IPS-18a (cell line): ENCODE data around the gene CIDEB.

Experiments
- H3K27ac ChIP-seq: one replicate; pipeline ENCODE4 v1.5.1; 2013; ENCODE audit warnings: low read length
- H3K27me3 ChIP-seq: one replicate; pipeline ENCODE4 v1.6.1; 2013; ENCODE audit warnings: mild to moderate bottlenecking, low read length; ENCODE audit not compliant: control insufficient read depth, insufficient read depth
- H3K36me3 ChIP-seq: one replicate; pipeline ENCODE4 v1.6.1; 2013; ENCODE audit warnings: low read depth, low read length; ENCODE audit not compliant: control insufficient read depth
- H3K4me1 ChIP-seq: one replicate; pipeline ENCODE4 v1.6.1; 2013; ENCODE audit warnings: low read depth, low read length; ENCODE audit not compliant: control insufficient read depth
- H3K4me3 ChIP-seq: one replicate; pipeline ENCODE4 v1.5.1; 2013; ENCODE audit warnings: low read length
- H3K9ac ChIP-seq: one replicate; pipeline ENCODE4 v1.6.1; 2013; ENCODE audit warnings: mild to moderate bottlenecking, low read length, moderate library complexity
- H3K9me3 ChIP-seq: one replicate; pipeline ENCODE4 v1.6.1; 2013; ENCODE audit warnings: low read depth, low read length; ENCODE audit not compliant: control insufficient read depth

CIDEB gene

GRCh38 chr14:24292118-24292807, 15.5 kb downstream of the CIDEB start:
- H3K36me3 ChIP-seq = peaks cover 14% of the 10 kb centered on the region
- H3K27me3 ChIP-seq = no peaks in the 10 kb centered on the region
- no peak overlapping the region for H3K27ac ChIP-seq
- H3K9ac ChIP-seq = no peak overlapping the region
- no peaks in the 10 kb centered on the region for H3K4me1 ChIP-seq
- H3K4me3 ChIP-seq = no peak overlapping the region
- no peaks in the 10 kb centered on the region for H3K9me3 ChIP-seq

GRCh38 chr14:24291446-24292117, 16.2 kb downstream of the CIDEB start:
- H3K9me3 ChIP-seq = no peaks in the 10 kb centered on the region
- no peak overlapping the region for H3K9ac ChIP-seq
- H3K36me3 ChIP-seq = peaks cover 14% of the 10 kb centered on the region
- H3K27me3 ChIP-seq = no peaks in the 10 kb centered on the region
- no peaks in the 10 kb centered on the region for H3K4me1 ChIP-seq
- no peak overlapping the region for H3K4me3 ChIP-seq
- H3K27ac ChIP-seq = no peak overlapping the region

GRCh38 chr14:24290746-24291145, 17.0 kb downstream of the CIDEB start:
- no peak overlapping the region for H3K9ac ChIP-seq
- H3K36me3 ChIP-seq = peaks cover 12% of the 10 kb centered on the region
- no peaks in the 10 kb centered on the region for H3K9me3 ChIP-seq
- no peak overlapping the region for H3K4me3 ChIP-seq
- H3K27me3 ChIP-seq = no peaks in the 10 kb centered on the region
- no peak overlapping the region for H3K27ac ChIP-seq
- H3K4me1 ChIP-seq = no peaks in the 10 kb centered on the region

- no peaks in the 10 kb centered on the region for H3K27me3 ChIP-seq
These were observed 18.0 kb downstream of the CIDEB start for GRCh38 chr14:24289649-24290280.

GRCh38 chr14:24286996-24287395, 20.8 kb downstream of the CIDEB start:
- H3K36me3 ChIP-seq = peaks cover 9% of the 10 kb centered on the region
- H3K4me1 ChIP-seq = no peaks in the 10 kb centered on the region
- no peak overlapping the region for H3K27ac ChIP-seq
- H3K4me3 ChIP-seq = no peak overlapping the region
- H3K9me3 ChIP-seq = no peaks in the 10 kb centered on the region
- no peak overlapping the region for H3K9ac ChIP-seq
- no peaks in the 10 kb centered on the region for H3K27me3 ChIP-seq

More at GRCh38 chr14:24289649-24290280, 18.0 kb downstream of the CIDEB start:
- Histone ChIP-seq H3K4me1 (no peaks in the 10 kb centered on the region), H3K9me3 (no peaks in the 10 kb centered on the region), H3K4me3 (no peak overlapping the region), H3K27ac (no peak overlapping the region), H3K36me3 (peaks cover 9% of the 10 kb centered on the region), H3K9ac (no peak overlapping the region)

GRCh38 chr14:24285351-24285750, 22.4 kb downstream of the CIDEB start:
- Histone ChIP-seq H3K9ac (no peak overlapping the region), H3K27ac (no peak overlapping the region), H3K4me3 (no peak overlapping the region), H3K9me3 (no peaks in the 10 kb centered on the region), H3K4me1 (no peaks in the 10 kb centered on the region), H3K27me3 (no peaks in the 10 kb centered on the region), H3K36me3 (peaks cover 9% of the 10 kb centered on the region)

GRCh38 chr14:24284501-24285035, 23.2 kb downstream of the CIDEB start:
- no peaks in the 10 kb centered on the region for H3K4me1 ChIP-seq
- no peaks in the 10 kb centered on the region for H3K9me3 ChIP-seq
- H3K27me3 ChIP-seq = no peaks in the 10 kb centered on the region
- no peak overlapping the region for H3K9ac ChIP-seq
- peaks cover 2% of the 10 kb centered on the region for H3K36me3 ChIP-seq
- H3K27ac ChIP-seq = no peak overlapping the region
- no peak overlapping the region for H3K4me3 ChIP-seq

GRCh38 chr14:24283796-24284460, 23.8 kb downstream of the CIDEB start:
- Histone ChIP-seq H3K27me3 (no peaks in the 10 kb centered on the region), H3K9me3 (no peaks in the 10 kb centered on the region), H3K4me3 (no peak overlapping the region), H3K36me3 (no peaks in the 10 kb centered on the region), H3K4me1 (no peaks in the 10 kb centered on the region), H3K9ac (no peak overlapping the region), H3K27ac (no peak overlapping the region)

GRCh38 chr14:24282736-24283135, 25.0 kb downstream of the CIDEB start:
- Histone ChIP-seq H3K4me3 (no peak overlapping the region), H3K4me1 (no peaks in the 10 kb centered on the region), H3K27me3 (no peaks in the 10 kb centered on the region), H3K36me3 (no peaks in the 10 kb centered on the region), H3K27ac (no peak overlapping the region), H3K9ac (no peak overlapping the region), H3K9me3 (no peaks in the 10 kb centered on the region)

GRCh38 chr14:24281636-24282035, 26.1 kb downstream of the CIDEB start:
- no peaks in the 10 kb centered on the region for H3K27me3 ChIP-seq
- no peak overlapping the region for H3K27ac ChIP-seq
- no peak overlapping the region for H3K4me3 ChIP-seq
- no peaks in the 10 kb centered on the region for H3K4me1 ChIP-seq
- H3K9me3 ChIP-seq = no peaks in the 10 kb centered on the region
- H3K36me3 ChIP-seq = no peaks in the 10 kb centered on the region
- H3K9ac ChIP-seq = no peak overlapping the region

GRCh38 chr14:24280797-24281460, 26.8 kb downstream of the CIDEB start:
- H3K27ac ChIP-seq = no peak overlapping the region

More at GRCh38 chr14:24280797-24281460, 26.8 kb downstream of the CIDEB start:
- Histone ChIP-seq H3K9me3 (no peaks in the 10 kb centered on the region), H3K4me3 (no peak overlapping the region), H3K9ac (no peak overlapping the region), H3K27me3 (no peaks in the 10 kb centered on the region), H3K4me1 (no peaks in the 10 kb centered on the region), H3K36me3 (no peaks in the 10 kb centered on the region)
